ENCODE data around the gene ARF3.
A peak's percentile ranks its signal among the peaks of the same experiment; 100 is the strongest.

ARF3 gene

GRCh38 chr12:48961801-48962200 is 4.5 kb upstream of the ARF3 start:
- DNase-seq: no peak

- DNase-seq: no peak
Measured at GRCh38 chr12:48961331-48961730, 4.0 kb upstream of the ARF3 start.

DNA sequence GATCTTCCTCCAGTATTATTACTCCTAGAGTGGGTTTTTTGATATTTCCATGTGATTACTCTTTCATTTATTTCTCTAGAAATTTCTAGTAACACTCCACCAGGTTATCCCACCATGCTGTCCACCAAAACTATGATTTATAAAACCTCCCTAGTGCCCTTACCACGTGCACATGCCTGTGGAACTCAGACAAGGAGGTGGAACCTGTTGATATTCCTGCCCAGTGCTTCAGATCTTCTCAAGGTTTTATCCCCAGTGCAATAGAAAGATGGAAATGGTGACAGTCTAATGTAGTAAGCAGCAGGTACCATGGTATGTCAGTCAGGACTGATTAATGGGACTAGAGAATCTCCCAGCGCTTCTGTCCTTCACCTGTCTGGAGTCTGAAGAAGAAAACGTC is 3.5 kb upstream of the ARF3 start:
- DNase-seq: no peak

- DNase-seq: no peak
Measured at GRCh38 chr12:48958049-48958388, 732 bp upstream of the ARF3 start.

DNA sequence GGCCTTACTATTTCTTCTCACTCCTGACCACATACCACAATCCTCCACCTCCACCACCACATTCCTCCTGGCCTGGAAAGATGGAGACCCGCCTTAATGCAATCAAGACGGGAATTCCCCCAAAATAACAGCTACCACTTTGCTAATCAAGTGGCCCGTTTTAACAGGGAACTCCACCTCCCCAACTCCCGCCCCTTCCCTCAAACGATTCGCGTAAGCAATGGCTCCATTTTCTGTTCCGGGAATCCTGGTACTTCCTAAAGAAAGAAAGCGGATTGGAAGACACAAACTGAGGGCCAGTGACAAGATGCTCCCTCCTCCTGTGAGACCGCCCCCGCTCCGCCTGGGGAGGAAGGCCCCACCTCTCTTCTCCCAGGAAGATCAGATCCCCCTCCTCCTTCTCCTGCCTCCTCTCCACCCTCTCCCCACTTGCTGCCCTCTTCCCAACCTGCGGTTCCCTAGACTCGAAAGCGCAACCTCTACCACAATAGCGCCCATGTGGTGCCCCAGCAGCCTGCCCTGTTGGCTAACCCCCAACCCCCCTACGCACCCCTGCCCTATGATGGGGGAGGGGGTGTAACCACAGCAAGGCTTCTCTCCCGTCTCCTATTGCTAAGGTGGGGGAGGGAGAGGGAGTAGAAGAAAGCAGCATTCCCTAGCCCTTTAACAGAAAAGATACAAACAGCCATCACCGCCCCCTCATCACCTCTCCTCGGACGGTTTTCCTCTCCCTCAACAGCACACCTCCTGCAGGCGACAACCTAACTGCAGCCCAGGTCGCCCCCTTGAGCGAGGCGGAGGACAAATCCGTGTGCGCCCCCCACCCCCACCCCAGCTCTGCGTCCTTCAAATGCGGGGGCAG is 777 bp downstream of the ARF3 start:
- peak; percentile 63 for DNase-seq

GRCh38 chr12:48954841-48955501 is 2.3 kb downstream of the ARF3 start:
- DNase-seq: no peak

DNA sequence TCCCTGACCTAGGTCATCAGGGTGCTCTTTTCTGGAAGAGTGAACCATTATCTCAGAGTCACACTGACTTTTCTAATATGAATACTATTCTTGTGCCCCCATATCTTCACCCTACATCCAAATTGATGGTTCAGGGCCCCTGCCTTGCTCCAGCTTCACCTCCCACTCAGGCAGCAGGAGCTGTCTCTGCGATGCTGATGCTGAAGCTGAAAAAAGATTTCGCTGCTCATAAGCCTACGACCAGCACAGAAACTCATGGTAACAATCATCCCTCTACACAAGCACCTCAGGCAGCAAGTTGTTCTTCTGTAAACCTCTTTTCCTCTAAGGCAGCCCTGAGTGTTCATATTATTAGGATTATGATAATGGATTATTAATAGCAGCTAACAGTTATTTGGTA is 3.2 kb downstream of the ARF3 start:
- DNase-seq: no peak

- no peak for DNase-seq
Measured at GRCh38 chr12:48952691-48953090, 4.6 kb downstream of the ARF3 start.

DNA sequence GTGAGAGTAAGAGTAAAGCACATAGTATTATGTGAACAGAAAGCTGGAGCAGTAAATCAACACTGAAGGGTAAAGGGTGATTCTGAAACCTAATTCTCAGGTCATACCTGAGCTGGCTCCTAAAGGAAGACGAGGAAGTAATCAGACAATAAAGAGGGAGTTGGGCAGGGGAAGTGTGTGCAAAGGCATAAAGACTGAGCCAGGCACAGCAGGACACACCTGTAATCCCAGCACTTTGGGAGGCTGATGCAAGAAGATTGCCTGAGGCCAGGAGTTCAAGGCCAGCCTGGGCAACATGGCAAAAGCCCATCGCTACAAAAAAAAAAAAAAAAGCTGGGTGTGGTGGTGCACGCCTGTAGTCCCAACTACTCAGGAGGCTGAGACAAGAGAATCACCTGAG is 9.6 kb downstream of the ARF3 start:
- DNase-seq: no peak

DNA sequence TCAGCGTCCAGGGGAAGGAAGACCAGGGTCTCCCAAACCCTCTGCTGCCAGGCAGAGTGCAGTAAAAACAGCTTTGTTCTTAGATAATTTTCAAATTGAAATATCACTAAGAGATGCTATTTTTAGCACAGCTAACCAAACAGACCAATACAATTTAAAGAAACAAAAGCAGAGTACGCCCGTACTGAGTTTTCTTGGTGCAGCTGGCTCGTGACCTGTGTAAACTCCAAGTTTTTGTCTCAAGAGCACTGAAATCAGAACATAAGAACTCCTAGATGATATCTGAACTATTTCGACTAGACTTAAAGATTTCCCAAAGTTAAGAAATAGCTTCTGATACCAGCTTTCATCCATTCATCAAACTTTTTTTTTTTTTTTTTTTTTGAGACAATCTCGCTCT is 10.3 kb downstream of the ARF3 start:
- no peak for DNase-seq

DNA sequence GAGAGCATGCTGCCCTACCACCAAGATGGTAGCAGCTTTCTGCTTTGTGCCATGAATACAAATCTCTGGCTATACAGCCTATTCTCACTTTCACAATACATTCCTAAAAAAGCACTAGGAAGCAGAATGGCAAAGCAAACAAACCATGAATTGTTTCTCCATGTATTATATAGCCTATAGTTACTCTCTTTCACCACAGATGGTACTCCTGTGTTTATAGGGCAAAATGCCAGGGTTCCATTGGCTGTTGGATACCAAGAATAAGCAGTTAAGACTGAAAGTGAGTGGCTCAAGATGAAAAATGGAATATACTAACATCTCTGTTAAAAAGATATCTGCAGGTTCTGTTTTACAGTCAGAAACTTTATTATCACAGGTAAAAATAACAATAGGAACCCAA is 11.1 kb downstream of the ARF3 start:
- DNase-seq: peak; percentile 51

- DNase-seq: no peak
Measured at GRCh38 chr12:48943221-48943620, 14.1 kb downstream of the ARF3 start.

DNA sequence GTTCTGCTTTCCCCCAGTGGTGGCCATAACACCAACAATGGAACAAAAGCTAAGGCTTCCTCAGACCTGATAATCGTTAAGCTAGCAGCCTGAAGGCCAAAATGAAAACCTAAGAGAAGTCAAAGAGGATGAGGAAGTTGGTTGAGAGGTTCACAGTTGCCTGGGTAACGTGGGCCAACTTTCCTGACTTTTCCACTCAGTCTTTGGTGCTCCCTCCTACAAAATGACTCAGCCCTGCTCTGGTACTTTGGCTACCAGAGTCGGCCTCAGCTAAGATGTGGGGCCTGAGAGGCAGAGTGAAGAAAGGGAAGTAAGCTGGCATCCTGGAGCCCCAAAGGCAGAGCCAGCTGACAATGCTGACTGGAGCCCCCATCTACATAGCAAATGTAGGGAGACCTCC is 17.1 kb downstream of the ARF3 start:
- DNase-seq: no peak

- DNase-seq: no peak
Measured at GRCh38 chr12:48938805-48939204, 18.5 kb downstream of the ARF3 start.

- DNase-seq: no peak
Measured at GRCh38 chr12:48937170-48937569, 20.1 kb downstream of the ARF3 start.

GRCh38 chr12:48936379-48936979 is 20.8 kb downstream of the ARF3 start:
- no peak for DNase-seq

DNA sequence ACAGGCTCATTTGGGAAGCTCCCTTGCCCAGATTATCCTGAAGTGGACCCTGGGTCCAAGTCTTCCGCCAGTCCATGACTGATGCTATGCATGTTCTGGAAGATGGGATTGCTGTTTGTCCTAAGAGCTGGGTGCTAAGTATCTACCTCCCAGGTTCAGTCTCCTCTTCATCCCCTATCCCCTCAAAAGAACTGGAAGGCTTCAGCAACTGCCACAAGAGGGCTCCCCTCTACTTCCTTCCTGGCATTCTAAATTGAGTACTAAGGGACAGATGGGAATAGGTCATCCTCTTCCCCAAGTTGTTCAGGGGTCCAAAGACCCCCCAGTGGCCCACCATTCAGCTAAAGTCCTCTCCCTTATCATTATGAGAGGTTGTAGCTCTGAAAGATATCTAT is 23.0 kb downstream of the ARF3 start:
- DNase-seq: no peak

GRCh38 chr12:48933664-48934311 is 23.5 kb downstream of the ARF3 start:
- DNase-seq: no peak

DNA sequence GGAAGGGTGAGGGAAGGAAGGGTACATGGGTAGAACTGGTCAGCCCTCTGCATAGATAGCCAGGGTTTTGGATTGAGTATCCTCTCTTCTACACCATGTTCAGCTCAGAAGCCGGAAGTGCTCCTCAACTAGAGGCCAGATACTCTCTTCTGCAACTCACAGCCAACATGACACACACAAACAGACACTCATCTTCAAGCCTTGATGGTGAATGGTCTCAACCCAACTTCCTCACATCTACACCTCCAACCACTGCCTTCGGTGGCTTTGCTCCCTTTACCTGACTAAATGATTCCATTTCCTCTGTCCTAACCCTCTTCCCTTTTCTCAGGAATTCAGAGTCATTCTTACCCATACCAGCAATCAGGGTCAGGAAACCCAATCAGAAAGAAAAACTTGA is 24.4 kb downstream of the ARF3 start:
- DNase-seq: no peak

DNA sequence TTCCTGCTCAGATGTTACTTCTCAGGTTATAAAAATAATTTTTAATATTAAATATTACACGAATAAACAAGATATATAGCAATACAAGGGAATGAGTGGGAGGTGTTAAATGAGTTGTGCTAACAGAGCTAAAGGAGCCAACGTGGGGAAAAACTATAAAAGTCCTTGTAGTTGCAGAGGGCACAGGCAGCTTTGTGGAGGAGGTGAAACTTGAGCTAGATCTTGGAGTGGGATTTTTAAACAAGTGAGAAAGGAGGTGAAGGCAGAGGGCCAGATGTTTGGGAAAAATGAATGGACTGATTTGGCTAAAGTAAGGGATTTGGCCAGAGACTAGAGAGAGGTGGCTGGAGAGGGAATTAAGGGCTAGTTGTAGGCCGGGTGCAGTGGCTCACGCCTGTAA is 26.8 kb downstream of the ARF3 start:
- DNase-seq: no peak

GRCh38 chr12:48929551-48929950 is 27.7 kb downstream of the ARF3 start:
- DNase-seq: no peak

- DNase-seq: no peak
Measured at GRCh38 chr12:48927261-48927660, 30.0 kb downstream of the ARF3 start.

DNA sequence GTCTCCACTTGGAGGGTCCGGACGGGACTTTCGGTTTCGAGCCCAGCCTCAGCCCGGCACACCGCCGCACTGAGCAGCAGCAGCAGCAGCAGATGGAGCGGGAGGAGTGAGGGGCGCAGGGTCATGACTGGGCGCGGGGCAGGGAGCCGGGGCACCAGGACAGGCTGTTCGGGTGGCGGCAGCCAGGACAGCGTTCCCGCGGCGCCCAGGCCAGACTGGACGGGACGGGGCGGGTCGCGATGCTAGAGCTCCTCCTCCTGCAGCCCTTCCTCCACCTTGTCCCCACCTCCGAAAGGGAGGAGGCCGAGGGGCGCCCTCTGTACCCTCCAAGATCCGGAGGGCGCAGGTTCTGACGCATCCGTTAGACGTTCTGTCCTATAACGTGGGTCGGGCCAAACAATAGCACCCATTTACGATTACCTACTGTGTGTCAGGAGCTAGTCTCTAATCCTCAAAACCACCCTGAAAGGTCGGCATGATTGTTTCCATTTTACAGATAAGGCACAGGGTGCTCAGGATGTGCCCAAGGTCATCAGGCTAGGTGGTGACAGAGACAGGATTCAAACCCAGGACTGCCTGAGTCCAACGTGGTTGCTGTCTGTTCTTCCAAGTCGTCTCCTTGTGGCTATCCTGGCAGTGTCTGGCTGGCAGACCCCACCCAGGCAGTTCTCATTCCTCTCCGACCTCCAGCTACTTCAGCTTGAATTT is 31.8 kb downstream of the ARF3 start, which contains the start of gene FKBP11:
FKBP11 (minus strand) TSS at position 189 of the 708 bp plus-strand sequence; CDS start at position 125, 64 bp downstream.
- DNase-seq: no peak

All from NCI-H2081 treated with DMSO at 0.1 percent for 48 hours (cell line).